Measurements from ENCODE around the gene GNAQ.

GNAQ gene

GRCh38 chr9:77935974-77936373, 95.6 kb downstream of the GNAQ start:
- Histone ChIP-seq H3K36me3 (replicated peaks) (no peaks in the 10 kb centered on the region), H3K4me3 (ENCODE audit: low read depth, low read length) (no peak overlapping the region), H3K27me3 (replicated peaks) (no peaks in the 10 kb centered on the region), H3K27ac (no peak overlapping the region)
- no peak for DNase-seq
- no peak for TF ChIP-seq CTCF (IDR thresholded peaks at IDR 0.05; ENCODE audit: low read depth, low read length, missing control alignments)
- in situ Hi-C loops (cut with HindIII; ENCODE audit: low pct_ligation_motif_present, low sequenced_read_pairs) = no loop called here

- in situ Hi-C loops (cut with HindIII; ENCODE audit: low pct_ligation_motif_present, low sequenced_read_pairs) = no loop called here
- Histone ChIP-seq H3K36me3 (replicated peaks) (no peaks in the 10 kb centered on the region), H3K4me3 (ENCODE audit: low read depth, low read length) (no peak overlapping the region), H3K27ac (no peak overlapping the region), H3K27me3 (replicated peaks) (no peaks in the 10 kb centered on the region)
- TF ChIP-seq CTCF (IDR thresholded peaks at IDR 0.05; ENCODE audit: low read depth, low read length, missing control alignments) = no peak
- no peak for DNase-seq
Measured at GRCh38 chr9:77935211-77935610, 96.4 kb downstream of the GNAQ start.

- in situ Hi-C loops (cut with HindIII; ENCODE audit: low pct_ligation_motif_present, low sequenced_read_pairs) = no loop called here
- no peak for TF ChIP-seq CTCF (IDR thresholded peaks at IDR 0.05; ENCODE audit: low read depth, low read length, missing control alignments)
- Histone ChIP-seq H3K27ac (no peak overlapping the region), H3K4me3 (ENCODE audit: low read depth, low read length) (no peak overlapping the region), H3K27me3 (replicated peaks) (no peaks in the 10 kb centered on the region), H3K36me3 (replicated peaks) (no peaks in the 10 kb centered on the region)
- no peak for DNase-seq
Measured at GRCh38 chr9:77933976-77934375, 97.6 kb downstream of the GNAQ start.

DNA sequence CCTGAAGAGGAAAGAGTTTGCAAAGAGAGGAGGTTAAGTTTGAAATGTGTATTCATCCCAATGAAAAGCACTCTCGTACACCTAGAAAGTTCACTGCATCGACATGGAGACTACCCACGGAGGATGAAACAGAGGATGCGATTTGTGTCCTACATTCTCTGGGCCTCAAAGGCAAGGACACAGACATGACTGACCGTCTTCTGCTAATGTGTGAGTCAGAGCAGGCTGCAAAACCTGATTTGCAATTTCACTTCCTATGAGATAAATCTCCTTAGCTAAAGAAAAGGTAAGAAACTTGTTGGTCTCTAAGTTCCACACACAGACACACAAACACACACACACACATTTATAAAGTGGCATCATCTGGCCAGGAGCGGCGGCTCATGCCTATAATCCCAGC, 98.6 kb downstream of the GNAQ start:
- Histone ChIP-seq H3K4me3 (ENCODE audit: low read depth, low read length) (no peak overlapping the region), H3K27me3 (replicated peaks) (no peaks in the 10 kb centered on the region), H3K27ac (no peak overlapping the region), H3K36me3 (replicated peaks) (no peaks in the 10 kb centered on the region)
- in situ Hi-C loops (cut with HindIII; ENCODE audit: low pct_ligation_motif_present, low sequenced_read_pairs) = no loop called here
- TF ChIP-seq CTCF (IDR thresholded peaks at IDR 0.05; ENCODE audit: low read depth, low read length, missing control alignments) = no peak
- DNase-seq = no peak

DNA sequence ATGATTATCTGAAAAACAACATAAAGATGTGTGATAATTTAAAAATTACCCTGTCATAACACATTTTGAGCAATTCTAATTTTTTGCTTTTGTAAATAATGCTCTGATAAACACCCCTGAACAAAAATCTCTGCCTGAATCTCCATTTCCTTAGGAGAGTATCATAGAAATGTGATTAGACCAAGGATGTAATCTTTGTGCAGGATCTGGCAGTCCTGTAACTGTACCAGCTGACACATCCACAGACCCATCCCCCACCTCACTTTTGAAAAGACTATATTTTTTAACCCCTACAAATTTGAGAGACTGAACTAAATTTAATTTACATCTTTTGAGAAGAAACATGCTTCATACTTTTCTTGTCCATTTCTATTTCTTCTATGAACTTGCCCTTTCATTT, 101.7 kb downstream of the GNAQ start:
- in situ Hi-C loops (cut with HindIII; ENCODE audit: low pct_ligation_motif_present, low sequenced_read_pairs) = no loop called here
- Histone ChIP-seq H3K27me3 (replicated peaks) (no peaks in the 10 kb centered on the region), H3K4me3 (ENCODE audit: low read depth, low read length) (no peak overlapping the region), H3K27ac (no peak overlapping the region), H3K36me3 (replicated peaks) (no peaks in the 10 kb centered on the region)
- no peak for TF ChIP-seq CTCF (IDR thresholded peaks at IDR 0.05; ENCODE audit: low read depth, low read length, missing control alignments)
- DNase-seq = no peak

- peak; percentile 24 for DNase-seq
- H3K36me3 ChIP-seq (replicated peaks) = no peaks in the 10 kb centered on the region
- in situ Hi-C loops (cut with HindIII; ENCODE audit: low pct_ligation_motif_present, low sequenced_read_pairs) = no loop called here
- no peak overlapping the region for H3K27ac ChIP-seq
- TF ChIP-seq CTCF (IDR thresholded peaks at IDR 0.05; ENCODE audit: low read depth, low read length, missing control alignments) = no peak
- H3K27me3 ChIP-seq (replicated peaks) = no peaks in the 10 kb centered on the region
- no peak overlapping the region for H3K4me3 ChIP-seq (ENCODE audit: low read depth, low read length)
Measured at GRCh38 chr9:77927265-77927664, 104.3 kb downstream of the GNAQ start.
